Activated CD8-positive, alpha-beta T cell treated with anti-CD3 and anti-CD28 coated beads, Interleukin-2, amount 10 ng/mL, durations not matched to agents 7 days and 5 days (primary cell): Measurements from ENCODE around the gene XRCC5. TPM values are rescaled to one million over a fixed set of nuclear protein-coding genes. Genes with fewer than 3 reads are reported as not detected.
"Not testable (repeated sequence)": the region's sequence is repeated elsewhere in the genome, so short reads cannot be mapped to it uniquely, and the experiment has no call there.

ENCODE experiments used
- ATAC-seq: fragments of 150-1000 bp; cut with Tn5 transposase; one replicate; pipeline ENCODE4 v1.10.0; 2021; ENCODE audit warnings: moderate library complexity
- CTCF ChIA-PET: fragments of 350-600 bp; sonication (Branson Sonifier 250); formaldehyde crosslinking; loops from one replicate; lab custom pipeline; 2021; ENCODE audit warnings: antibody characterized with exemption; lab: Charles Lee
- POLR2A ChIA-PET: fragments of 350-600 bp; sonication (Branson Sonifier 250); formaldehyde crosslinking; loops from one replicate; lab custom pipeline; 2021; ENCODE audit warnings: antibody characterized with exemption; lab: Charles Lee
- DNase-seq: peaks from one replicate; pipeline ENCODE4 v3.0.0-alpha.2; 2020
- H3K27ac Mint-ChIP-seq: one replicate; pipeline ENCODE4 v1.8.0; 2021; ENCODE audit warnings: mild to moderate bottlenecking, mixed read lengths
- H3K27me3 Mint-ChIP-seq: one replicate; pipeline ENCODE4 v1.8.0; 2021; ENCODE audit warnings: low read depth, mixed read lengths
- H3K36me3 Mint-ChIP-seq: one replicate; pipeline ENCODE4 v1.8.0; 2021; ENCODE audit warnings: low read depth, mixed read lengths
- H3K4me1 Mint-ChIP-seq: one replicate; pipeline ENCODE4 v1.8.0; 2021; ENCODE audit warnings: low read depth, mixed read lengths
- H3K4me3 Mint-ChIP-seq: one replicate; pipeline ENCODE4 v1.8.0; 2021; ENCODE audit warnings: mild to moderate bottlenecking, mixed read lengths
- H3K9me3 Mint-ChIP-seq: one replicate; pipeline ENCODE4 v1.8.0; 2022; ENCODE audit warnings: mixed read lengths; ENCODE audit not compliant: insufficient read depth
- total RNA-seq, 2 experiments: library from RNA; stranded (reverse); gene quantifications; one replicate each; pipeline ENCODE4 v1.2.3, GENCODE V29; 2021

XRCC5 gene
- total RNA-seq, 2 experiments from 2014 or later = 362 to 394 TPM

DNA sequence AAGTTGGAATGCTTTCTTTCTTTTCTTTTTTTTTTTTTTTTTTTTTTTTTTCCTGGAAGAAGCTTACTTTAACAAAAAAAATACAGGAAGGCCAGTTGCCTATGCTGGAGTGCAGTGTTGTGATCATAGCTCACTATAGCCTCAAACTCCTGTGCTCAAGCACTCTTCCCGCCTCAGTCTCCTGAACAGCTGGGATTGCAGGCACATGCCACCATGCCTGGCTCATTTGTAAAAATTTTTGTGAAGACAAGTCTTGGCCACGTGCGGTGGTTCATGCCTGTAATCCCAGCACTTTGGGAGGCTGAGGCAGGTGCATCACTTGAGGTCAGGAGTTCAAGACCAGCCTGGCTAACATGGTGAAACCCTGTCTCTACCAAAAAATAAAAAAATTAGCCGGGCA lies 32.4 kb downstream of the XRCC5 start:
- H3K4me3 Mint-ChIP-seq, H3K9me3 Mint-ChIP-seq, H3K27me3 Mint-ChIP-seq, H3K27ac Mint-ChIP-seq, DNase-seq, ATAC-seq: not testable (repeated sequence)
- peaks cover 56% of the 10 kb centered on the region for H3K36me3 Mint-ChIP-seq
- POLR2A ChIA-PET = interaction anchor here (0.7 to 1.6 kb wide), 2 partner anchors 27 kb away, joined by 3 to 7 read pairs; no protein-coding TSS in a partner anchor
- H3K4me1 Mint-ChIP-seq = peaks cover 30% of the 10 kb centered on the region
- CTCF ChIA-PET = interaction anchor here (0.8 to 4.4 kb wide), 16 partner anchors 9 to 119 kb away, joined by 3 to 36 read pairs (median 6); partner anchors contain the start of gene XRCC5

DNA sequence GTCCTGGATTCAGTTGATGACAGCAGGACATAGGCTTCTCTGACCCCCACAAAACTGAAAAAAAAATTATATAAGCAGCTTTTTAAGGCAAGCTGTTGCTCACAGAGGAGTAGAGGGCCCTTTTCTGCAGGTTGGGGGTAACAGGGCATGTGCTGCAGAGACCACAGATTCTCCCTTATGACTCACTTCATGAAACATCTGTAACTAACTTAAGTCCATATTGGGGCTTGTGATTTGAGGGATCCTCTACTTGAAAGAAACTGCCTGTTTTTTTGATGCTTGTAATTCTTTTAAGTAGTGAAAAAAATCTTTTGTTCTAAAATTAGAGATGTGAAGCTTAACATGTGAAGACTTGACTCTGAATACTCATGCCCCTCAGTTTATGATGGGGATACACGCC lies 33.4 kb downstream of the XRCC5 start:
- Mint-ChIP-seq H3K4me1 (peaks cover 40% of the 10 kb centered on the region), H3K27me3 (no peaks in the 10 kb centered on the region), H3K4me3 (no peak overlapping the region), H3K36me3 (peaks cover 59% of the 10 kb centered on the region), H3K27ac (peak overlapping the region; percentile 13), H3K9me3 (no peaks in the 10 kb centered on the region)
- peak; percentile 88 for ATAC-seq
- peak; percentile 46 for DNase-seq
- ChIA-PET POLR2A (interaction anchor here (0.8 to 1.6 kb wide), 3 partner anchors 29 to 33 kb away, joined by 3 to 7 read pairs (median 3); no protein-coding TSS in a partner anchor), CTCF (interaction anchor here (0.8 to 4.4 kb wide), 13 partner anchors 11 to 110 kb away, joined by 3 to 36 read pairs (median 3); partner anchors contain the start of gene XRCC5)

DNA sequence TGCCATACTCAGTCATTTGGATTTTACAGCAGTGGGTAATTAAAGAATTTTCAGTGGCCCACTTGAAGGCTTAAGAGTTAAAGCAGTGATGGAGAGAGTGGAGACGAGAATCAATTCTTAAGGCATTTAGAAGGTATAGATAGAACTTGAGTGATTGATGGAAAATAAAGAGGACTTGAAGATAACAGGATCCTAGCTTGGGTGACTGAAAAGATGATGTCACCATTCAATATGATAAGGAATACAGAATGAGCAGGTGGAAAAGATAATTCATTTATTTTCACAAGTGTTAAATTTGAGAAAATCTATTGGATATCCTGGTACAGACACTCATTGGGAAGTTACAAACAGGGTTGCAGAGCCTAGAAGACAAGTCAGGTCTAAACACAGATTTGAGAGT lies 35.2 kb downstream of the XRCC5 start:
- H3K4me1 Mint-ChIP-seq = peaks cover 45% of the 10 kb centered on the region
- no peak overlapping the region for H3K4me3 Mint-ChIP-seq
- H3K27ac Mint-ChIP-seq = no peak overlapping the region
- DNase-seq (no peak), ATAC-seq (no peak)
- H3K36me3 Mint-ChIP-seq = peaks cover 57% of the 10 kb centered on the region
- H3K27me3 Mint-ChIP-seq = no peaks in the 10 kb centered on the region
- ChIA-PET CTCF (interaction anchor here (4.4 kb wide), 1 partner anchor 111 kb away, joined by 21 read pairs; no protein-coding TSS in a partner anchor), POLR2A (no interaction called here)
- H3K9me3 Mint-ChIP-seq = no peaks in the 10 kb centered on the region

DNA sequence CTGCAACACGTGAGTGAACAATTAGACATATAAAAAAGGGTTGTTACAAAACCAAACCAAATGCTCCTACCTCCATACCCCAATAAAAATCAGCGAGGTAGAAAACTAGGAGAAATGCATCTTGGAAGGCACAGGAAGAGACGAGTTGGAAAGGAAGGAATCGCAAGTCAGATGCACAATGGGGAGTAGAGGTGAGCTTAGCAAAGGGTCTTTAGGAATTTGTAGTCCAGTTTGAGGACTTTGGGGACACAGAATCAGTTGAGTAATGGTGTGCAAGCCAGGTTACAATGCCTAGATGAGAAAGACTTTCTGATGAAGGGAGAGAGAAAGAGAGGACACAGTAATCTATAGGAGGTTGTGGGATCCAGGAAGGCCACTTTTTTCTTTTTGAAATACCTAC lies 35.7 kb downstream of the XRCC5 start:
- Mint-ChIP-seq H3K9me3 (no peaks in the 10 kb centered on the region), H3K4me1 (peaks cover 42% of the 10 kb centered on the region), H3K4me3 (no peak overlapping the region), H3K27ac (no peak overlapping the region), H3K36me3 (peaks cover 57% of the 10 kb centered on the region), H3K27me3 (no peaks in the 10 kb centered on the region)
- DNase-seq = no peak
- POLR2A ChIA-PET = no interaction called here
- CTCF ChIA-PET = interaction anchor here (0.9 to 1.3 kb wide), 6 partner anchors 11 to 43 kb away, joined by 3 to 5 read pairs (median 4); partner anchors contain the start of gene XRCC5
- ATAC-seq = no peak

DNA sequence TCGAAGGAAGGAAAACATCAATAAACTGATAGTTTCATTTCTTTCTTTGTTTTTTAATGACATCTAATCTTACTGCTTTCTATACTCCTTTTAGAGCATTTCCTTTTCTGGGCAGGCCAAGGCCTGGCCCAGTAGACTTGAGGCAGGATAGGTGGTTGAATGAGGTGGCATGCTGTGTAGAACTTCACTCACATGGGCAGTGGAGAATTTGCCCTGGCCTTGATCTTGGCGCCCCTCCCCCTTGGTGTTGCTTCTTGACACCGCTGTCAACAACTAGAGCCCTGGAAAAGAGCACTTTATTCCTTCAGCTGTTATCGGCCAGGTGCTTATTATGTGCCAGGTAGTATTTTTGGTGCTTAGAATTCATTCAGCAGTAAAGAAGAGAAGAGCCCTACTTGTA lies 37.4 kb downstream of the XRCC5 start:
- H3K9me3 Mint-ChIP-seq = no peaks in the 10 kb centered on the region
- CTCF ChIA-PET = interaction anchor here (1.2 kb wide), 1 partner anchor 109 kb away, joined by 3 read pairs; no protein-coding TSS in a partner anchor
- no peak overlapping the region for H3K4me3 Mint-ChIP-seq
- H3K36me3 Mint-ChIP-seq = peaks cover 55% of the 10 kb centered on the region
- H3K4me1 Mint-ChIP-seq = peaks cover 30% of the 10 kb centered on the region
- peak overlapping the region; percentile 13 for H3K27ac Mint-ChIP-seq
- ATAC-seq (no peak), DNase-seq (no peak)
- POLR2A ChIA-PET = no interaction called here
- no peaks in the 10 kb centered on the region for H3K27me3 Mint-ChIP-seq

DNA sequence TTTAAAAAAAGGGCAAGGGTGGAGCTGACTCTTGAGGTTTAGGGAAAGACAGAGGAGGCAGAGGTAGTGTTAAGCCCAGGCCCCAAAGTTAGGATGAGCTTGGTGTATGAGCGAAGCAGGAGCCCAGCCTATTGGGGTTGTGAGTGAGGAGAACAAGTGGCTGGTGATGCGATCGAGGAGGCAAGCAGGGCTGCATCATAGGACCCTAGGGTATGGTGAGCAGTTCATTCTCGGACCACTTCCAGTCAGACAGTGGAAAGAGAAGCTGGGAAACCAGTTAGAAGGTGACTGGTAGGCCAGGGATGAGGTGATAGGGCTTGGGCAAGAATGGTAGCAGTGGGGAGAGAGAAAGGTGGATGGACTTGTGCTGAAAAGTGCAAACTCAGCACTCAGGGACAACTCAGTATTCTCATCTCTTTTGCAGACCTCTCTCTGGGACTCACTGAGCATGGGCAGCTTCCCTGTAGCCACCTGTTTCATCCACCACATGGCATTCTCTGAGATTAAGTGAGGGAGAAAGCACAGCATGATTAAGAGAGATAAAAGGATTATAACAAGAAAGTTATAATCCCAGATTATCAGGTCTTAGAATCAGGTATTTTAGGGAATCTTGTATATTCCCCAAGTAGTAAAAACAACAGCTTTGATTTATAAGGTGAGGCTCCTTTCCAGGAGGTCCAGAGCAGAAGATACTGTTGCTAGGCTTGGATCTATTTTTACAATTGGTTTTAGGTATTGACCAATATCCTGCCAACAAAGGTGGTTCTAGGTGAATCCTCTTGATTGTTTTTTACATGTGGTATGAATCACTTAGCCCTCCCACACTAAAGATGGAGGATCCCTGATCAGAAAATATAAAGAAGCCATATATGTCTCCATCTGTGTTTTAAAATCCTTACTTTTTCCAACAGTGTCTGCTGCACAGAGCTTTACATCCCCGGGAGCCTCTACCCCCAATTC lies 38.3 kb downstream of the XRCC5 start:
- DNase-seq = no peak
- ATAC-seq = no peak
- Mint-ChIP-seq H3K4me1 (peaks cover 28% of the 10 kb centered on the region), H3K27me3 (no peaks in the 10 kb centered on the region), H3K9me3 (no peaks in the 10 kb centered on the region), H3K36me3 (peaks cover 57% of the 10 kb centered on the region), H3K27ac (peak overlapping the region; percentile 53), H3K4me3 (no peak overlapping the region)
- ChIA-PET CTCF (interaction anchor here (1.2 to 1.4 kb wide), 2 partner anchors 11 to 110 kb away, joined by 3 read pairs; no protein-coding TSS in a partner anchor), POLR2A (interaction anchor here (0.6 kb wide), 2 partner anchors 43 to 58 kb away, joined by 3 read pairs; no protein-coding TSS in a partner anchor)

DNA sequence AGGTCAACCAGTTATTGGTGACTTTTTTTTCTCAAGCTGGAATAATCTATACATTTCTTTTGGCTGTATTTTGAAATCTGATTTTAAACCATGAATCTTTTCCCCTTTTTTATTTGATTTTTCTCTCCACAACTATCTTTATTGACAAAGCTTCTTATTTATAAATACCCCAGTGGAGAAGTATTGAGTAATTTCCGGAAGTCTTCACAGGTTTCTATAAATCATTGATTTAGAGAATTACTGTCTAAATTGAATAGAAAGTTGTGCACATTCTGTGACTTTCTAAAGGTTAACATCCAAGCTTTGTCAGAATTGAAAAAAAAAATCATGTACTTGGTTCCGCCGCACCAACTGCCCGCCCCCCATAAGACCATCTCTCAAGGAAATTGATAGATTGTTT lies 39.8 kb downstream of the XRCC5 start:
- peaks cover 64% of the 10 kb centered on the region for H3K36me3 Mint-ChIP-seq
- H3K27me3 Mint-ChIP-seq = no peaks in the 10 kb centered on the region

DNA sequence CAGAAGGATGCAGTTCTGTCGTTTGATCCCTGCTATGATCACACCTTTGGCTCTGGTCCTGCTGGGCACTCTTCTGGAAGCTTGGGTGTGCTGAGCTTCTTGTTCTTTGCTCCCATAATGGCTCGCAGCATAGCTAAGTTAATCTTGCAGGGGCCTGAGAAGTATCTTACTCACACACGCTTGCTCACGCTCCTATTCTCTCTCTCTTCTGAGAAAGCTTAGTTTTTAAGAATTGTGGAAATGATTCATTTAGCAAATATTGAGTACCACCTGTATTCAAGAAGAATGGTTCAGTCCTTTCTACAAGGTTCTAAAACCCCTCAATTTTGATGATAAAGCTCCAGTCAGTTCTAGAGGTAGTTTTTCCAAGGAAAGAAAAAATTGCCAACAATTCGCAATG lies 40.6 kb downstream of the XRCC5 start:
- no peak overlapping the region for H3K4me3 Mint-ChIP-seq
- DNase-seq = no peak
- H3K4me1 Mint-ChIP-seq = peaks cover 28% of the 10 kb centered on the region
- H3K9me3 Mint-ChIP-seq = no peaks in the 10 kb centered on the region
- H3K27ac Mint-ChIP-seq = no peak overlapping the region
- POLR2A ChIA-PET = interaction anchor here (1.0 kb wide), 1 partner anchor 9 kb away, joined by 3 read pairs; no protein-coding TSS in a partner anchor
- no peak for ATAC-seq
- no peaks in the 10 kb centered on the region for H3K27me3 Mint-ChIP-seq
- CTCF ChIA-PET = interaction anchor here (0.7 to 1.4 kb wide), 4 partner anchors 9 to 255 kb away, joined by 3 to 6 read pairs (median 4); no protein-coding TSS in a partner anchor
- H3K36me3 Mint-ChIP-seq = peaks cover 68% of the 10 kb centered on the region

More for the DNA sequence above, 39.8 kb downstream of the XRCC5 start:
- ChIA-PET CTCF (interaction anchor here (1.2 to 1.4 kb wide), 4 partner anchors 9 to 35 kb away, joined by 3 to 6 read pairs (median 4); no protein-coding TSS in a partner anchor), POLR2A (interaction anchor here (1.0 kb wide), 1 partner anchor 10 kb away, joined by 3 read pairs; no protein-coding TSS in a partner anchor)
- H3K4me1 Mint-ChIP-seq = peaks cover 28% of the 10 kb centered on the region
- H3K4me3 Mint-ChIP-seq = no peak overlapping the region
- DNase-seq (no peak), ATAC-seq (no peak)
- no peaks in the 10 kb centered on the region for H3K9me3 Mint-ChIP-seq
- H3K27ac Mint-ChIP-seq = no peak overlapping the region

DNA sequence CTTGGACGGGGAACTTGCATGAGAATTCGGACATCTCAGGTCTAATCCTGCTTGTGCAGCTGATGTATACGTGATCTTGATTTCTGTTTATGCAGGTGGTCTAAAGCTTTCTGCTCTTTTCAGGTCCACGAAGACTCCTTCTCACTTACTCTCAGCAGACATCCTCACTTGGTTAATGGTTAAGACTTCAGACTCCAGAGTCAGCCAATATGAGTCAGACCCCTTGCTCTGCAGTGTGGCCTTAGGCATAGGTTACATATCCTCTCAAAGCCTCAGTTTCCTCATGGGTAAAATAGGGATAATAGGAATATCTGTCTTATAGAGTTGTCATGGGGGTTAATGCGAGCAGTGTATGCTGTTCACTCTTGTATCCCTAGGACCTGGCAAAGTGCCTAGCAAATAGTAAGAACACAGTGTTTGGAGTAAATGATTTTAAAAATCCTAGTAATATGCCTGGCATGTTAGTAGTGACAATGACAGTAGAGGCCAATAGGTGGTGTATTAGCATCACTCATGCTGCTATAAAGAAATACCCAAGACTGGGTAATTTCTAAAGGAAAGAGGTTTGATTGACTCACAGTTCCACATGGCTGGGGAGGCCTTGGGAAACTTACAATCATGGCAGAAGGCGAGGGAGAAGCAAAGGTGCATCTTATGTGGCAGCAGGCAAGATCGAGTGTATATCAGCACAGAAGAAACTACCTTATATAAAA lies 42.3 kb downstream of the XRCC5 start:
- H3K36me3 Mint-ChIP-seq = peaks cover 81% of the 10 kb centered on the region
- POLR2A ChIA-PET = no interaction called here
- H3K4me1 Mint-ChIP-seq = peaks cover 27% of the 10 kb centered on the region
- no peak for ATAC-seq
- H3K4me3 Mint-ChIP-seq = no peak overlapping the region
- H3K27me3 Mint-ChIP-seq = no peaks in the 10 kb centered on the region
- H3K27ac Mint-ChIP-seq = peak overlapping the region; percentile 14
- DNase-seq = no peak
- CTCF ChIA-PET = no interaction called here
- H3K9me3 Mint-ChIP-seq = no peaks in the 10 kb centered on the region

DNA sequence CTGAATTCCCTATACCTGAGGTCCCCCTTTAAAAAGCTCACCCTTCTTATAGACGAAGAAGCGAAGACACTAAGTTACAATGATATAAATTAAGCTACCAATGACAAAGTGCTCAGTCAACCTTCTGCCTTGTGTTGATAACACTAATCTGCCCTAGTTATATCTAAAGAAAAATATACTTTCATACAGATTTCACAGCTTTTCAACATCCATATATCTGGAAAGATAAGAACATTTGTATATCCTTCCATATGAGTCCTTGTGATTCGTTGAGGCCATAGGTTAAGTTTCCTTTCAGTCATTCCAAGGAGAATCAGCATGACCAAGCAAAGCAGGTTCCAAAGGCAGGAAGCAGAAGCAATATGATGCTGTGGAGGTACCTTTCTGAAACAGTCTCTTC lies 46.8 kb downstream of the XRCC5 start:
- ChIA-PET POLR2A (no interaction called here), CTCF (interaction anchor here (0.9 kb wide), 1 partner anchor 10 kb away, joined by 3 read pairs; no protein-coding TSS in a partner anchor)
- DNase-seq (no peak), ATAC-seq (no peak)
- H3K36me3 Mint-ChIP-seq = peaks cover 74% of the 10 kb centered on the region
- H3K4me1 Mint-ChIP-seq = peaks cover 12% of the 10 kb centered on the region
- H3K4me3 Mint-ChIP-seq = no peak overlapping the region
- H3K27me3 Mint-ChIP-seq = no peaks in the 10 kb centered on the region
- no peak overlapping the region for H3K27ac Mint-ChIP-seq
- H3K9me3 Mint-ChIP-seq = no peaks in the 10 kb centered on the region

DNA sequence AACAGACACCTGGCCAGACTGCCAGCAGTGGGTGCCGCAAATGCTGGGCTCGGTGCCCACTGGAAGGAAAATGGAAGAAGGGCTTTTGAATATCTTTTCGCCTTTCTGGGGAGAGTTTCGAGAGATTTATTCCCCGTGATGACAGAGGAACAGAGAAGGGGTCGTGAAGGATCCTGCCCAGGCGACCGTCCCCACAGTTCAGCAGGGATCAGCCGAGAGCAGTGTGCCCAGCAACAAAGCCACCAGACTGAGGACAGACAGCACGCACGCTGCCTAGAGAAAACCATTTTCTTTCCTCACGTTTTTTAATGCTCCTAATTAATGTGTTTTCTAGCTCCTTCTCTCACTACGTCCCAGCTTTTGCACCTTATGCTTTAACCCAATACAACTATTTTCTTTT lies 47.7 kb downstream of the XRCC5 start:
- POLR2A ChIA-PET = no interaction called here
- DNase-seq (no peak), ATAC-seq (no peak)
- CTCF ChIA-PET = no interaction called here
- peaks cover 13% of the 10 kb centered on the region for H3K4me1 Mint-ChIP-seq
- no peaks in the 10 kb centered on the region for H3K9me3 Mint-ChIP-seq
- H3K27me3 Mint-ChIP-seq = no peaks in the 10 kb centered on the region
- H3K27ac Mint-ChIP-seq = no peak overlapping the region
- H3K4me3 Mint-ChIP-seq = no peak overlapping the region
- H3K36me3 Mint-ChIP-seq = peaks cover 73% of the 10 kb centered on the region
